Islet of Langerhans (tissue), 1 donor: ENCODE measurements around the gene ATP9A.
"Not testable (repeated sequence)": the region's sequence is repeated elsewhere in the genome, so short reads cannot be mapped to it uniquely, and the experiment has no call there.

Experiments used
- FAIRE-seq: peaks from one replicate; lab custom pipeline; 2011; peaks lifted over from hg19 to GRCh38; lab: Jason Lieb, UNC

Gene ATP9A

GRCh38 chr20:51688600-51689244 lies 79.5 kb downstream of the ATP9A start:
- no peak for FAIRE-seq

DNA sequence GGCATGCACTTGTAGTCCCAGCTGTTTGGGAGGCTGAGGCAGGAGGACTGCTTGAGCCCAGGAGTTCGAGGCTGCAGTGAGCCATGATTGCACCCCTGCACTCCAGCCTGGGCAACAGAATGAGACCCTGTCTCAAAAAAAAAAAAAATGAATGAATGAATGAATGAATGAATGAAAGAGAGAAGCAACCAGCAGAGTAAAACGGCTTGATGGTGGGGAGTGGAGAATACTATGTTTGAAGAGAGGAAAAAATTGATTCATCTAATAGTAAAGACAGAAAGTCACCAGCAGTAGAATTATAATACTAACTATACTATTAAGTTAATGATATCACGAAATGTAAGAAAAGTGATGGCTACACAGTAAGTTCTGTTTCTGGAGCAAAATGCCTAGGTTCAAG lies 80.6 kb downstream of the ATP9A start:
- no peak for FAIRE-seq

- no peak for FAIRE-seq
These were observed 81.1 kb downstream of the ATP9A start for GRCh38 chr20:51687108-51687507.

- not testable (repeated sequence) for FAIRE-seq
These were observed 82.7 kb downstream of the ATP9A start for GRCh38 chr20:51685494-51685893.

GRCh38 chr20:51680067-51680749 lies 88.0 kb downstream of the ATP9A start:
- FAIRE-seq: no peak

- no peak for FAIRE-seq
These were observed 88.8 kb downstream of the ATP9A start for GRCh38 chr20:51679254-51679921.

DNA sequence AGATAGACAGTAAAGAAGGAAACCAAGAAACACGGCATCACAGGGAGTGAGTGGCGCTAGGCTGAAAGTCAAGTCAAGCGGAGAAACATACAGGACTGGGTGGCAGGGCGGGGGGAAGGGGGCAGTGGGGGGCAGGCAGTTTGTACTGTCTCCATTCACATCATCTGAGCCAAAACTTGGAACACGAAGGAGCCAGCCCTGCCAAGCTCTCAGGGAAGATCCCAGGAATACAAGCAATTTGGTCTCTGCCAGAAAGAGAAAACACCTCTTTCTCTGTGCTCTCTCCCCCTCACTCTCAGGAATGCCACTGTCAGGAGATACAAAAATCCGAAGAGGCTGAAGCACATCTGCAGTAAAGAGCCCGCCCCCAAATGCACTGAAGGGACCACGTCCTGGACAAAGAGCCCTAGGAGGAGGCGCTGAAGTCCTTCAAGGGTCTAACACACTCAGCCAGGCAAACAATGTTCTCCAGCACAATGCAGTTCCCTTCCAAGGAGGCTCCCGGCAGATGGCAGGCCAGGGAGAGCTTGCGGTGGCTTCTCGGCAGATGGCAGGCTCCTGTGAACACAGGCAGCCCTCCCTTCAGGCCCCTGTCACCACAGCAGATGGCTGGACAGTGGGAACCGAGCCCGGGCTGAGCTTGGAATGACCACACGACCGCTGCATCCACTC lies 90.0 kb downstream of the ATP9A start:
- FAIRE-seq: no peak

DNA sequence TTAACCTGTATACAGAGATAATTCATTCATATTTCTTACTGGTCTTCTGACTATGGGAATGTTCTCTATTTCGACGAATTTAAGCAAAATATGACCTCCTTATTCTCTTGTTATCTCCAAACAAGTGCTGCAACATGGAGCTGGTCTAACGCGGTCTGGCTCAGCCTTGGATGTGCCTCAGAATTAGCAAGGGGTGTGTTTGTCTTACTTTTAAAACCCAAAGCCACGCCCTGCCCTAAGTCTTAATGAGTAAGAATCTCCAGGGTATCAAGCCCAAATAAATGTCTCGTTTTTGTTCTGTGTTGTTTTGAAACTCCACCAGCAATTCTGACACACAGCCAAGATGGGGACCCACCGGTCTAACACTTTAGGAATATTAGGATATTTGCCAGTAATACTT lies 99.2 kb downstream of the ATP9A start:
- no peak for FAIRE-seq

GRCh38 chr20:51668515-51668914 lies 99.7 kb downstream of the ATP9A start:
- FAIRE-seq: no peak

DNA sequence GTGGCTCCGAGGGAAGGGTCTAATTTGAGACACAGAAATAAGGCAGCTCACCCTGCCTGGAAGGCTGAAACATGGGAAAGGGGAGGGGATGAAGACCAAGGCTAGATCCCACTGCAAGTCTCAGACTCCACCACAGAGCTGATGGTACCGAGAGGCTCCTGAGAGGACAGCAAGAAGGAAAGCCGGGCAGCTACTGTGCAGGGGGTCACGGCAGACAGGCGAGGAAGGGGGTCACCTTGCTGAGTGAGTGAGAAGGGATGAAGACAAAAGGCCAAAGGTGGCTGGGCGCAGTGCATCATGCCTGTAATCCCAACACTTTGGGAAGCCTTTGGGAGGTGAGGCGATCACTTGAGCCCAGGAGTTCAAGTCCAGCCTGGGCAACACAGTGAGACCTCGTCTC lies 100.7 kb downstream of the ATP9A start:
- FAIRE-seq: no peak

DNA sequence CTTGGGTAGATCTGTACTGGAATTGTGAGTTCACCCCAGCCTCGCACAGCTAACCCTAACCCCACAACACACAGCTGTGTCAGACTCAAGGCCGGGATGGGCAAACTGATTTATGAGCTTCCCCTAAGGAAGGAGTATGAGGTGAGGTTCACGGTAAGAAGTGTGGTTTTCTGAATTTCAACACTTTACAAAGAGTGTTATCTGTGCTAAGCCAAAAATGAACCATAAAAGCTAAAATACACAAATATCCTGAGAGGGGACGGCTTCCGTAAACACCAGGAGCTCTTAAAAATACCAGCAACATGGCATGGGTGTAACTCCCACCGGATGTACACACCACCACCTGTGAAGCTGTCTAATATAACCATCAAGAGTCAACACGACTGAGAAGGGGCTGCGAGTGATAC lies 101.2 kb downstream of the ATP9A start:
- no peak for FAIRE-seq

GRCh38 chr20:51666126-51666525 lies 102.1 kb downstream of the ATP9A start:
- FAIRE-seq: no peak

DNA sequence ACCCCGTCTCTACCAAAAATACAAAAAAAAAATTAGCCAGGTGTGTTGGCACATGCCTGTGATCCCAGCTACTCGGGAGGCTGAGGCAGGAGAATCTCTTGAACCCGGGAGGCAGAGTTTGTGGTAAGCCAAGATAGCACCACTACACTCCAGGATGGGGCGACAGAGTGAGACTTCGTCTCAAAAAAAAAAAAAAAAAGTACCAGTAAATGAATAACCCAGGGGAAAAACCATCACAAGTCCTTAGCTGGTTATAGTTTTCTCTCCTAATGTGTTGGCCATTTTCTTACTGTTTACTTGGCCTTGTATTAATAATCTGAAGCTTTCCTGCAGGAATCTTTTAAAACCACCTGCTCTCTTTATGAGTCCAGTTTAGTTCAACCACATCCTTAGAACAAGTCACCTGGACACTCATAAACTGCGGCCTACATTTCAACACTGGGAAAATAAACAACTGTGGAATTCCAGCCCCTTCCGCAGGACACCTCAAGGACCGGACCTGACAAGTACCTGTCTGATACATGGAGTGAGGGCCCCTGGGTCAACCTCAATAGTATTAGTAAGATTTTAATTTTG lies 102.6 kb downstream of the ATP9A start:
- FAIRE-seq: no peak

- FAIRE-seq: peak; percentile 94
These were observed 106.5 kb downstream of the ATP9A start for GRCh38 chr20:51661609-51662178.

DNA sequence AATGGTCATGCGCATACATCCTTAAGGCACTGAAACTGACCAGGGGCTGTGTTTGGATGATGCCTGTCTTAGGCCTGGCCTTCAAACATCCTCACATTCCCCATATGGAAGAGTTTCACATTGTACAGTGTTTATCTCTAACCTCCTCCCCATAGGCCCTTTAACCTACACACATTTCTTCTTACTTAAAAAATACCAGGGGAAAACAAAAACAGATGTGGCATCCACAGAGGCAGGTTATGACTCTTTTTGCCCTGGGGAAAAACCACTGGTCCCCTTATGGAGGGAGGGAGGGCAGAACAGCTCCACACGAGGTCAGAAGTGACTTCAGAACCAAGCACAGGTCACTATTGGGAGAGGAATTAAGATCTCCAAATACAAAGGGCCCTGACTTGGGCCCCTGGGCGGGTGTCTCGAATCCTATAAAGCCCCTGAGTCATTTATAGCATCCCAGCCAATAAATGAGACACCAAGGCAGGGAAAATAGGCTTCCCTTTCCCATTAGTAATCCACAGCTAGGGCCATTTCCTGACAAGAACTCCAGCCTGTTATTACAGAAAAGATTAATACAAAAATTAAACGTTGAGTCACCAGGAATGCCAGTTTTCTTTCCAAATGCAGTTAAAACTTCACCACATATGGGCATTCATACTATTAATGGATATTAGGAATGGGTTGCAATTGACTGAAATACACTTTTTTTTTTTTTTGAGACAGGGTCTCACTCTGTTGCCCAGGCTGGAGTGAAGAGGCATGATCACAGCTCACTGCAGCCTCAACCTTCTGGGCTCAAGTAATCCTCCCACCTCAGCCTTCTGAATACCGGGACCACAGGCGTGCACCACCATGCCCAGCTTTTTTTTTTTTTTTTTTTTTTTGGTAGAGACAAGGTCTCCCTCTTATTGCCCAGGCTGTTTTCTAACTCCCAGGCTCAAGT lies 107.2 kb downstream of the ATP9A start:
- peak; percentile 9 for FAIRE-seq

DNA sequence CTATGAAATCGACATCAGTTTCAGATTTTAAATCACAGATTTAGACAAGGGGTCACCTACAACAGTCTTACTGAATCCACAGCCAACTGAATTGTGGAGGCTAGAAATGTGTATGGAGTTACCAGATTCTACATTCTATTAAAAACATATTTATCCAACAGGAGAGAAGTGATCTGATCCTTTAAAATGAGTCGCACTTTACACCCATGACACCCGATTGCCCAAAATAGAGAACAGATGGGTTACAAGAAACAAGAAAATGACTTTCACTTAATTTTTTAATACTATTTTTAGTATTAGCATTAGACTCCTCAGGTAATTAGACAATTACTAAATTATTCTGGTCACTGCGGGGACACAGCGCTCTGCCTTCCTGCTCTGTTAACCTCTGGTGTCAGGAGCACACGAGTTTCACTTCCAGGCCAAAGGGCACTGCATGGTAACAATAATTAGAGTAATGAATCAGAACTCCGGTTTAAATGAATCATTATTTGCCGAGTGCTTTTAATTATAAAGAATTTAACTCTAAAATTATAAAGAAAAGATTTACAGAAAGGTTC lies 108.6 kb downstream of the ATP9A start:
- FAIRE-seq: peak; percentile 30

DNA sequence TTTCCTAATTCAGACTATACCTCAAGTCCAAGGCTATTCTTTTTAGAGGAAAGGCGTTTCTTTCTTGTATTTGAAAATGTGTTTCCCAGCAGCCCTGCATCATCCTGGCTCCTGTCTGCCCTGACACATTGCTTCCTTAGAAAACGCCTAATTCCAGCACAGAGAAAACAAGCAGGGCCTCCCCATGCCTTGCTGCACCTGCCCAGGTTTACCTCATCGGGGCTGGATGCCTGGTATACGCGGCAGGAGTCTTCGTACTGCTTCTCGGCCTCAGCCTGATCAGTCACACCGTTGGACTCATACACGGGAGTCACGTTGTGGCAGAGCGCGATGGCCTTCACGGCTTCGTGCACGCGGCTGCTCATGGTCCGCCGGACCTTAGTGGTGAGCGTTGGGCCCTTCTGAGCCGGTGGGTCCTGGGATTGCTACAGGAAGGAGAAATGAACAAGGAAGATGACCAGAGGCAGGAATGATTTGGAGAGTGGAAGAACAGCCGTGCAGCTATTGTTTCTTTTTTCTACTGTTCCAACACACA lies 111.4 kb downstream of the ATP9A start:
- no peak for FAIRE-seq

DNA sequence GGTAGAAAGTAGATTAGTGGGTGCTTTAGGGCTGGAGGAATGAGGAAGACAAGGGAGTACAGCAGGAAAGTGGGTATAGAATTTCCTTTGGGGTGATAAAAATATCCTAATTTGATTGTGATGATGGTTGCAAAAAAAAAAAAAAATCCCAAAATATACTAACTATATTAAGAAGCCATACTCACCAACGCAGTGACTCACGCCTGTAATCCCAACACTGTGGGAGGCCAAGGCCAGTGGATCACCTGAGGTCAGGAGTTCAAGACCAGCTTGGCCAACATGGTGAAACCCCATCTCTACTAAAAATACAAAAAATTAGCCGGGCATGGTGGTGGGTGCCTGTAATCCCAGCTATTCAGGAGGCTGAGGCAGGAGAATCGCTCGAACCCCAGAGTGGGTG lies 112.1 kb downstream of the ATP9A start:
- FAIRE-seq: not testable (repeated sequence)

DNA sequence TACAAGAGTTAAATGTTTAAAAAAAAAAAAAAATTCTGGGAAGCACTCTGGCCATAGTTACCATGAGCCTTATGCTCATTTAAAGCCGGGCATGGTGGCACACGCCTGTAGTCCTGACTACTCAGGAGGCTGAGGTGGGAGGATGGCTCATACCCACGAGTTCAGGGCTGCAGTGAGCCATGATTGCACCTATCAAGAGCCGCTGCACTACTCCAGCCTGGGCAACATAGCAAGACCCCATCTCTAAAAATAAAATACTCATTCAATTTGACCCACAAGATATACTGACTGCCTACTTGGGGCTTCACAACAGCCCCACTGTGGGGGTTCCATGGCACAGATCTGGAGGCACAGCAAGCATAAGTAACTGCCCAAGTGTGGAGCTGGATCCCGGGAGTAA lies 113.7 kb downstream of the ATP9A start:
- no peak for FAIRE-seq

DNA sequence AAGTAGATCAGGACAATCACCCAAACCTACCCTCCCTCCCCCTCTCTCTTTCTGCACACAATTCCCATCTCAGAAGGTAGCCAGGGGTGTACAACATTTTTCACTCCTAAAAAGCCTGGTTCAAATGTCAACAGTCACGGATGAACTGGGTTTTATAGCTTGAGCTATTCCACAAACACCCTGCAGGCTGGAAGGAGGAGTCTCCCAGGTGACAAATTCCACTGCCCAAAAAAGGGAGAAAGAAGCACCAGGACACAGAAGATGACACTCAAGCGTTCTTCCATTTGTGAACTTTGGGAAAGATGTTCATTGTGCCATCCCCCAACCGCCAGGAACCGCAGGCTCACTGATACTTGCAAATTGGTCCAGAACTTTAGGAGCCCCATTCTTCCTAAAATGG lies 114.1 kb downstream of the ATP9A start:
- no peak for FAIRE-seq

DNA sequence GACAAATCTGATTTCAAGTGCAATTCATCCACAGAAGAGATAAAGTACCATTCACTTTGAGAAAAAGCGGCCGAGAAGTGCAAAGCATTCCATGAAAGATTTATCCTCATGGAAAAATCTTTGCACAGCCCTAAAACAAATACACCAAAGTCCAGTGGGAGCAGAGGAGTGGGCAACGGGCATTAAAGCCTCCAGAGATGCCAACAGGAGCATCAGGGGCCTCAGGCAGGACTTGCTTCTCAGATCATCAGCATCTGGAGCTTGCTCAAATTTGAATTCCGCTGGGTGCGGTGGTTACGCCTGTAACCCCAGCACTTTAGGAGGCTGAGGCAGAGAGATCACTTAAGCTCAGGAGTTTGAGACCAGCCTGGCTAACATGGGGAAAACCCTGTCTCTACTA lies 115.0 kb downstream of the ATP9A start:
- no peak for FAIRE-seq
